HG02943 (cell line): ENCODE results near the gene ZHX3.

Source experiments
- ATAC-seq: cut with Tn5 transposase; IDR thresholded peaks from one replicate; pipeline ENCODE4 v1.9.1; 2021; ENCODE audit warnings: mild to moderate bottlenecking, low read depth, moderate library complexity; ENCODE audit not compliant: unreplicated experiment

ZHX3 gene

GRCh38 chr20:41355192-41355591 is 37.7 kb upstream of the ZHX3 start:
- no peak for ATAC-seq

- no peak for ATAC-seq
Observed at GRCh38 chr20:41353530-41353929, 36.0 kb upstream of the ZHX3 start.

- ATAC-seq, result no peak
Observed at GRCh38 chr20:41352666-41353065, 35.1 kb upstream of the ZHX3 start.

- no peak for ATAC-seq
Observed at GRCh38 chr20:41352106-41352505, 34.6 kb upstream of the ZHX3 start.

- no peak for ATAC-seq
Observed at GRCh38 chr20:41350408-41350962, 33.0 kb upstream of the ZHX3 start.

GRCh38 chr20:41349943-41350342 is 32.4 kb upstream of the ZHX3 start:
- ATAC-seq, result no peak

GRCh38 chr20:41349266-41349665 is 31.7 kb upstream of the ZHX3 start:
- ATAC-seq, result no peak

GRCh38 chr20:41348430-41349172 is 31.1 kb upstream of the ZHX3 start:
- no peak for ATAC-seq

- no peak for ATAC-seq
Observed at GRCh38 chr20:41347523-41348429, 30.2 kb upstream of the ZHX3 start.

- ATAC-seq, result no peak
Observed at GRCh38 chr20:41345729-41346067, 28.2 kb upstream of the ZHX3 start.

GRCh38 chr20:41344938-41345728 is 27.6 kb upstream of the ZHX3 start:
- no peak for ATAC-seq

GRCh38 chr20:41344477-41344876 is 26.9 kb upstream of the ZHX3 start:
- no peak for ATAC-seq

- ATAC-seq, result no peak
Observed at GRCh38 chr20:41342474-41343464, 25.2 kb upstream of the ZHX3 start.

- ATAC-seq, result no peak
Observed at GRCh38 chr20:41340327-41341055, 23.0 kb upstream of the ZHX3 start, which contains the start of gene LPIN3. Gene LPIN3 (plus strand): TSS chr20:41340821. CDS start chr20:41345804, 4,983 bp downstream.

- no peak for ATAC-seq
Observed at GRCh38 chr20:41339957-41340326, 22.4 kb upstream of the ZHX3 start.

GRCh38 chr20:41336711-41337492 is 19.4 kb upstream of the ZHX3 start:
- no peak for ATAC-seq

GRCh38 chr20:41335591-41335990 is 18.1 kb upstream of the ZHX3 start:
- no peak for ATAC-seq
